ES-I3 (cell line): Measurements from ENCODE around the gene ANKDD1A.

Experiments used
- H3K36me3 ChIP-seq: 2 replicates; pipeline ENCODE4 v1.6.1; 2013; ENCODE audit warnings: mild to moderate bottlenecking, low read length, control low read depth, moderate library complexity; ENCODE audit not compliant: insufficient read depth
- H3K4me1 ChIP-seq: 2 replicates; pipeline ENCODE4 v1.6.1; 2013; ENCODE audit warnings: mild to moderate bottlenecking, control low read depth, low read length; ENCODE audit not compliant: insufficient read depth
- H3K9ac ChIP-seq: 2 replicates; pipeline ENCODE4 v1.6.1; 2013; ENCODE audit warnings: low read depth, mild to moderate bottlenecking, low read length, moderate library complexity
- H3K9me3 ChIP-seq: 2 replicates; pipeline ENCODE4 v1.6.1; 2013; ENCODE audit warnings: mild to moderate bottlenecking, low read length, moderate library complexity; ENCODE audit not compliant: control insufficient read depth, insufficient read depth

The ANKDD1A gene

DNA sequence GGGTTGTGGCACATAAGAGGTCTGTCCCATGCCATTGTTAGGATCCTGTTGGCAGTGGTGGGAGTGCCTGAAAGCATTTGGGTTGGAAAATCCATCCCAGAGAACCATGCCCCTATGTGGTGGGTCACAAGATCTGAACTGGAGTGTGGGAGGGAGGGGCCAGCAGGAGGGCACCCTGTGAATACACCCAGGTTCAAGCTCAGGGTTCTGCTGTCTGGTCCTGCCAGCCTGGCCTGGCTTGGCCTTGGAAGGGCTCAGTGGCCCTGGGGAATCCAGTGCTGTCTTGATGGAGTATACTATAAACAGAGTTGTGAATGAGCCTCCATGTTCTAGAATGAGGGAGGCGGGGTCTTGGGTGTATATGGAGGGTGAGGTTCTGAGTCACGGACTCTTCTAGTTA, 11.8 kb downstream of the ANKDD1A start:
- no peaks in the 10 kb centered on the region for H3K36me3 ChIP-seq
- H3K9me3 ChIP-seq: no peaks in the 10 kb centered on the region; the same call in 1 of the 2 replicates
- H3K4me1 ChIP-seq: no peaks in the 10 kb centered on the region
- no peak overlapping the region for H3K9ac ChIP-seq

DNA sequence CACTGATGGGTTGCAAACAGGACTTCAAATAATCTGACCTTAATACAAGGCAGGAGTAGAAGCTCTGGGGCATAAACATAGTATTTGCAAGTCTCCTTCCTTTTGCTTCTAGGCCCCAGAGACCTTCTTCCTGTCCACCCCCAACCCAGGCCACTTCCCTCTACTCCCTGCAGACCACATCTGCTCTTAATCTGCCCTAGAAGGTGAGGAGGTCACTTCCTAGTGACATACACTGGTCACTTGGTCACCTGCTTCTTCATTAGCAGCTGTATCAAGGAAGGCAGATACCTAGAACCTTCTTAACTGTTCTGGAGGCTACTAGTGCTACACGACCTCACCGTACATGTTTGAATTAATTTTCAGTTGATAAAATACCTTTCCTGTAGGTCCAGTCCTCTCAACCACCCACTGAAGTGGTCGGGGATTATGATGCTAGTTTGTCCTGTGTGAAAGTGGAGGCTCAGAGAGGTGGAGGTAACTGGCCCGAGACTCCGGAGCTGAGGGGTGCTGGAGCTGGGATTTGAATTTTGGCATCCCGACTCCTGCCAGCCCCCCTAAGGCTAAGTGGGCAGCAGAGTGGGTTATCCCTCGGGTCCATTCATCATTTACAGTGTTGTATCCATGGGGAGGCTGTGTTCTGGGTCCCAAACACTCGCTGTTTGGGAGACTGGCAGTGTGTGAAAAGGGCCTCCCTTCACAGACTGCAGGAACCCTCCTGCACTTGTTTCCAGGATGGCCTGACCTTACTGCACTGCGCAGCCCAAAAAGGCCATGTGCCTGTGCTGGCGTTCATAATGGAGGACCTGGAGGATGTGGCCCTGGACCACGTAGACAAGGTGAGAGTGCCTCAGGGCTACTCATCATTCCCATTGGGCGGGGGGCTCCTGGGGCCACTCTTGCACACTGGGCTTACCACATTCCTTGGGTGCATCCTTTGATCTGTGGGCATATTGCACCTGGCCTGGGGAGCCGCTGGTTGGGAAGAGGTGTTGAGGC, 13.9 kb downstream of the ANKDD1A start:
- no peaks in the 10 kb centered on the region for H3K36me3 ChIP-seq
- no peak overlapping the region for H3K9ac ChIP-seq
- H3K4me1 ChIP-seq: no peaks in the 10 kb centered on the region
- no peaks in the 10 kb centered on the region; the same call in 1 of the 2 replicates for H3K9me3 ChIP-seq

DNA sequence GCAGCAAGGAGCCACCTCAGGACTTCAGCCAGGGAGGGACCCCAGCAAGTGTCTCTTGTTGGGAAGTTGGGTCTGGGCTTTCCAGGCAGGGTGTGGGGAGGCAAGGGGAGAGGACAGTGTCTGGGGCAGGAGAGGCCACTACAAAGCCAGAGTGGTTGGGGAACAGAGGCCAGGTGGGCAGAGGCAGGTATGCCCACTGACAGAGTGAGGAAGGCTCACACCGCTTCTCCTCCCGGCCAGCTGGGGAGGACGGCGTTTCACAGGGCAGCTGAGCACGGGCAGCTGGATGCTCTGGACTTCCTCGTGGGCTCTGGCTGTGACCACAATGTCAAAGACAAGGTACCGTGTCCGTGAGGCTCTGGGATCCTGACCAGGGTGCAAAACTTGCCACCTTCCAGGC, 15.0 kb downstream of the ANKDD1A start:
- Histone ChIP-seq H3K4me1 (0 out of 2 replicates have a peak, but pooled peaks cover 3% of the 10 kb centered on the region), H3K9ac (no peak overlapping the region), H3K9me3 (no peaks in the 10 kb centered on the region; the same call in 1 of the 2 replicates), H3K36me3 (no peaks in the 10 kb centered on the region)

DNA sequence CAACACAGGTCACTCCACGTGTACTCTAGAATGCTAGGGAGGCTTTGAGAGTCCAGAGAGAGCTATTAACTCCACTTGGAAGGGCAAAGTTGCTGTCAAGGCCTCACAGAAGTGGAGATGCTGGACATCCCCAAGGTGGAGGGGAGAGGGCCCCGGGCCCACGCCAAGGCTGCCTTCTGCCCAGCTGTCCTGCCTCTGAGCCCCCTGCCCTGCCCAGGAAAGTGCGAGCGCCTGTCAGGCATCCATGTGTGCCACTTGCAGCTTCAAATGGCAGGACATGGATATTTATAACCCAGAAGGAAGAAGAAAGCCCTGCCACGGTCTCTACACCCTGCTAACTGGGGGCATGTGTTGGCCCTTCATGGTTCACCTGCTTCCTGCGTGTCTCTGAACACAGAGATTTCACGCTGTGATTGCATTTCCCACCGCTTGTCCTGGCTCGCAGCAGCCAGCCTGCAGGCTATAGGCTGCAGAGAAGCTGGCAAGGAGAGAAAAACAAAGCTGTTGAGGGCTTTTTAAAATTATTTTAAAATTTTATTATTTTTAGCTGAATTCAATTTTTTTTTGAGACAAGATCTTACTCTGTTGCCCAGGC, 17.0 kb downstream of the ANKDD1A start:
- Histone ChIP-seq H3K4me1 (0 out of 2 replicates have a peak, but pooled peaks cover 3% of the 10 kb centered on the region), H3K9ac (no peak overlapping the region), H3K9me3 (no peaks in the 10 kb centered on the region), H3K36me3 (no peaks in the 10 kb centered on the region)

DNA sequence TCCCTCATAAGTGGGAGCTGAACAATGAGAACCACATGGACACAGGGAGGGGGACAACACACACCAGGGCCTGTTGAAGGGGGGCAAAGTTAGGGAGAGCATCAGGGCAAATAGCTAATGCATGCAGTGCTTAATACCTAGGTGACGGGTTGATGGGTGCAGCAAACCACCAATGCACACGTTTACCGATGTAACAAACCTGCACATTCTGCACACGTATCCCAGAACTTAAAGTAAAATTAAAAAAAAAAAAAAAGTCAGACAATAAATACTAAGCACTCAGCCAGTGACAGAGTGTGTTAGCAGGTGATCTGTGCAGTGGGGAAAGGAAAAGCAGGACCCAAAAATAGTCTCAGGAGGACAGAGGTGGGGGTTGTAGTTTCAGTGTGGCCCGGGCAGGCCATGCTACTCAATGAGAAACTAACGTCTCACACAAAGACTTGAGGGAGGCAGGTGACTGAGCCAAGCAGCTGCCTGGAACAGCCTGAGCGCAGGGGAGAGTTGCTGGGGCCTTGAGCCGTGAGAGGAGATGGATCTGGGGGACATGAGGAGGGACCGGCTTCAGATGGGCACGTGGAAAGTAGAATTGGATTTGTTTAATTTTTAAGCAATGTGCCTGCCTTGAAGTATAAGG, 18.4 kb downstream of the ANKDD1A start:
- Histone ChIP-seq H3K4me1 (0 out of 2 replicates have a peak, but pooled peaks cover 3% of the 10 kb centered on the region), H3K9ac (no peak overlapping the region)

DNA sequence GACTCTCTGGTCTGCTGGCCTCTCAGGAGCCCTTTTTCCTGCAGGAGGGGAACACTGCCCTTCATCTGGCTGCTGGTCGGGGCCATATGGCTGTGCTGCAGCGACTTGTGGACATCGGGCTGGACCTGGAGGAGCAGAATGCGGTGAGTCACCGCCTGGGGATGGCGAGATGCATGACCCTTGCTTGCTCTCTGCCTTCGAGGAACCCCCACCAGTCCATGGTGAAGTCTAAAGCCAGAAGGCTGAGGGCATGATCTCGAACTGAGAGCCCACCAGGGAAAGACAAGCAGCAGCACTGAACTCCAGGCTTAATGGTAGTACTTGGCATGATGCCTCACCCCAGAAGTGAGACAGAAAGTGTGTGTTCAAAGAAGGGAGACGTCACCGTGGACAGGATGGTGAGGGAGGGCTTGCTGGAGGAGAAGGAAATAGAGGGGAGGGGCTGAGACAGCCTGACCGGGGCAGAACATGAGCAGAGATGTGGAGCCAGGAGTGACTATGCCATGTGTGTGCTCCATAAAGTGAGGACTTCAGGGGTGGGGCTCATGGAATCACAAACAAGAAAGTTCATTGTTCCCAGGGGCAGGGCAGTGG, 19.2 kb downstream of the ANKDD1A start:
- no peak overlapping the region for H3K9ac ChIP-seq

More for the DNA sequence above, 18.4 kb downstream of the ANKDD1A start:
- no peaks in the 10 kb centered on the region for H3K9me3 ChIP-seq
- no peaks in the 10 kb centered on the region for H3K36me3 ChIP-seq

DNA sequence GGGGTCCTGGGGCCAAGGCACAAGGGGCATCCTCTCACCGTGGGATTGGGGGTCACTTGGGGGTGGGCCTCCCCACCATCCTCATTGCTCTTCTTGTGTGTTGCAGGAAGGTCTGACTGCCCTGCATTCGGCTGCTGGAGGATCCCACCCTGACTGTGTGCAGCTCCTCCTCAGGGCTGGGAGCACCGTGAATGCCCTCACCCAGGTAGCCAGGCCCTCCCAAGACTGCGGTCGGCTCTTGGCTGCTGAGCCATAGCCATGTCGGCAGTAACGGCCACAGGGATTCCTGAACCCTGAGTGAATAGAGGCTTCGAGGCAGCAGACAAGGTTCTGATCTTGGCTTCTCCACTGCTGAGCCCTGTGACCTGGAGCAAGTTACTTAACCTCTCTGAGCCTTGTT, 19.7 kb downstream of the ANKDD1A start:
- no peaks in the 10 kb centered on the region for H3K36me3 ChIP-seq
- H3K9me3 ChIP-seq: no peaks in the 10 kb centered on the region
- H3K9ac ChIP-seq: no peak overlapping the region
- 0 out of 2 replicates have a peak, but pooled peaks cover 3% of the 10 kb centered on the region for H3K4me1 ChIP-seq

More for the DNA sequence above, 19.2 kb downstream of the ANKDD1A start:
- Histone ChIP-seq H3K9me3 (no peaks in the 10 kb centered on the region), H3K4me1 (0 out of 2 replicates have a peak, but pooled peaks cover 3% of the 10 kb centered on the region), H3K36me3 (no peaks in the 10 kb centered on the region)

DNA sequence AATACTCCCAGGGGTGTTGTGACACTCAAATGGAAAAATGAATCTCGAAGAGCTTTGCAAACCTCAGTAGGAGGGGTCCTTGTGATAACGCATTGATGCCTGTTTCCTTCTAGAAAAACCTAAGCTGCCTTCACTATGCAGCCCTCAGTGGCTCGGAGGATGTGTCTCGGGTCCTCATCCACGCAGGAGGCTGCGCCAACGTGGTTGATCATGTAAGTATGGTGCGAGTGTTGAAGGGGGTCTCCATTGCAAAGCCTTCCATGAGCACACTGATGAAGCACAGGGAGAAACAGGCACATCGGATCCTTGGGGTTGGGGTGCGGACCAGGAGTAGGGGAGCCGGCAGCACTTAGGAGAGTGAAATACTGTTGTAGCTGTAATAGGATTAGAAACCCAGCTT, 22.3 kb downstream of the ANKDD1A start:
- H3K9me3 ChIP-seq: no peaks in the 10 kb centered on the region

DNA sequence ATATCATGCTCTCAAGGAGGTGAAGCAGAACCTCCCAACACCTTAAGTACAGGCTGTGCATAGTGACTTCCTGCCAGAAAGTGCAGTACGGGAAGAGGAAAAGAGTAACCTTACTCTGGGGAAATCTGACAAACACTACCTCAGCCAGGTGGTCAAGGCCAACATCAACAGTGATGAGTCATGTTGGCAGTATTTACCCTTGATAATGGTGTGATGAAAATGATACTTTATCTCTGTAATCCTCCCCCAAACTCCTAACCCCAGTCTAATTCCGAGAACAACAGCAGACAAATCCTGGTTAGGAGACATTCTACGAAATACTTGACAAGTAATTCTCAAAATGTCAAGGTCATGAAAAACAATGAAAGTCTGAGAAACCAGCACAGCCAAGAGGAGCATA, 26.5 kb downstream of the ANKDD1A start:
- Histone ChIP-seq H3K36me3 (no peaks in the 10 kb centered on the region; the same call in 1 of the 2 replicates), H3K9me3 (no peaks in the 10 kb centered on the region), H3K4me1 (no peaks in the 10 kb centered on the region), H3K9ac (no peak overlapping the region)

More for the DNA sequence above, 22.3 kb downstream of the ANKDD1A start:
- no peak overlapping the region for H3K9ac ChIP-seq
- H3K36me3 ChIP-seq: no peaks in the 10 kb centered on the region
- 0 out of 2 replicates have a peak, but pooled peaks cover 3% of the 10 kb centered on the region for H3K4me1 ChIP-seq

DNA sequence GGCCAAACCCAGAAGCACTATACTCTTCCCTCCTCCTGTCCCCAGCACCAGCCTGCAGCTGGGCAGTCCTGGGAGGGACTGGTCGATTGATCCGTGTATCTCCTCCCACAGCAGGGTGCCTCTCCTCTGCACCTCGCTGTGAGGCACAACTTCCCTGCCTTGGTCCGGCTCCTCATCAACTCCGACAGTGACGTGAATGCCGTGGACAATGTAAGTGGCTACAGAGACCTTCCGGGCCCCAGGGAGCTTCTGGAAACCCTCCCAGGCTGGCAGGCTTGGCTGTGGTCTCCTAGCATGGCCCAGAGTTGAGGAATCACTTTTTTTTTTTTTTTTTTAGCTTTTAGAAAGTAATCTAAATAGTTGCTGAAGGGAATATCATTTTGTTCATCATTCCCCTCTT, 30.7 kb downstream of the ANKDD1A start:
- H3K9me3 ChIP-seq: no peaks in the 10 kb centered on the region
- H3K9ac ChIP-seq: no peak overlapping the region
- no peaks in the 10 kb centered on the region; the same call in 1 of the 2 replicates for H3K36me3 ChIP-seq
- no peaks in the 10 kb centered on the region for H3K4me1 ChIP-seq

DNA sequence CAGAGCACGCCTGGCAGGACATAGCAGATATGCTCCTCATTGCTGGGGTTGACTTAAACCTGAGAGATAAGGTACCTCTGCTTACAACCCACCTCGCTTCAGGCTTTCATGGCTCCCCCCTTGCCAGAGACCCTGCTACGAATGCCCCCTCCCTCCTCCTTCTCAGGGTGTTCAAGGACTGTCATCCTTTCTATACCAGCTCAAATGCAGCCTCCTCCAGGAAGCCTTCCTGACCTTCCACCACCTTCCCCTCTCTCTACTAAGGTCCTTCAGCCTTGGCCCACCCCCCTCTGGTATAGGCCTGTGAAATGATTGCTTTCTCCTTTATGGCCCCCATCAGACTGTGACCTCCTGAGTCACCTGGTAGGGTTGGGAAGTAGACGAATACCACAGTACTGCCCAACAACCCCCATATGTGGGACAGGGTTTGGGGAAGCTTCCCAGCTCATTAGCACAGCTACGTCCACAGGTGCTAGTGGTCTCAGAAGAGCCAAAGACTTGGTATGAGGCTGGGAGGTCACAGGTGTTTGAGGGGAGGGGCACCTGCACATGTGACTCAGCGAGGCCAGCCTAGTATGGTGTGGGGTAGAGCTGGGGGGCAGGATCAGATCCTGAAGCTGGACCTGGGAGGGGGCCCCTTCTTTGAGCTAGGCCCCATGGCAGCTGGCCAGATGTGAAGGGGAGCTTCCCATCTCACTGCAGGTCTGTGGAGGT, 32.0 kb downstream of the ANKDD1A start:
- no peak overlapping the region for H3K9ac ChIP-seq
- no peaks in the 10 kb centered on the region for H3K9me3 ChIP-seq
- no peaks in the 10 kb centered on the region for H3K4me1 ChIP-seq
- H3K36me3 ChIP-seq: no peaks in the 10 kb centered on the region; the same call in 1 of the 2 replicates

DNA sequence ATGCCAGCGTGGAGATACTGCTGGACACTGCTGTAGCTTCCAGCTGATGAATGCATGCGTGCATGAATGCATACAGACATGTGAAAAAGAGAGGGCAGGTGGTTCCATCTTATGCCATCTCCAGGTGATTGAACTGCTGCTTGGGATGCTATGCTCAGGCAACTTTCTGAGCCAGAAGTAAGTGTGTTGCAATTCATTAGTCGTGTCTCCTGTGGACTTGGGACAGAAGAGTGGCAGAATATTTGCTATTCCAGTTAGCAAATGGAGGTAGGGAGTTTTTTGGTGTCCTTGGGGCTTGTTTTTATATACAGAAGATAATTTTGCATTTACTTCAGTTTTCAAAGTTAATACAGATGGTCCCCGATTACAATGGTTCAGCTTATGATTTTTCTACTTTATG, 33.3 kb downstream of the ANKDD1A start:
- Histone ChIP-seq H3K9me3 (no peaks in the 10 kb centered on the region), H3K9ac (no peak overlapping the region), H3K36me3 (no peaks in the 10 kb centered on the region; the same call in 1 of the 2 replicates), H3K4me1 (no peaks in the 10 kb centered on the region)

DNA sequence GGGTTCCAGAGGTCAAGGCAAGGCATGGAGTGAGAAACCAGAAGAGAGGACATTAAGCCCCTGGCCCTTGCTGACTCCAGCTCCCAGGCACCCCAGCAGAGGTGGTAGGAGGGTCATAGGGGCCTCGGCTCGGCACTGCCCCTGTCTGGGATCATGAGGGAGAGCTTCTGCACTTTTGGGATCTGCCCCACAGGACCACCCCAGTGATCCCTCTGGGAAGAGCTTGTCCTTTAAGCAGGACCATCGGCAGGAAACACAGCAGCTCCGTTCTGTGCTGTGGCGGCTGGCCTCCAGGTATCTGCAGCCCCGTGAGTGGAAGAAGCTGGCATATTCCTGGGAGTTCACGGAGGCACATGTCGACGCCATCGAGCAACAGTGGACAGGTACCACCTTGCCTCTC, 35.5 kb downstream of the ANKDD1A start:
- H3K36me3 ChIP-seq: no peaks in the 10 kb centered on the region
- H3K9ac ChIP-seq: no peak overlapping the region
- no peaks in the 10 kb centered on the region for H3K9me3 ChIP-seq
- no peaks in the 10 kb centered on the region for H3K4me1 ChIP-seq
